HG03097 (cell line): ENCODE results near the gene CHRNA9.

ENCODE experiments used
- ATAC-seq: cut with Tn5 transposase; IDR thresholded peaks from one replicate; pipeline ENCODE4 v1.9.1; 2021; ENCODE audit not compliant: unreplicated experiment, low FRiP score

CHRNA9 gene

DNA sequence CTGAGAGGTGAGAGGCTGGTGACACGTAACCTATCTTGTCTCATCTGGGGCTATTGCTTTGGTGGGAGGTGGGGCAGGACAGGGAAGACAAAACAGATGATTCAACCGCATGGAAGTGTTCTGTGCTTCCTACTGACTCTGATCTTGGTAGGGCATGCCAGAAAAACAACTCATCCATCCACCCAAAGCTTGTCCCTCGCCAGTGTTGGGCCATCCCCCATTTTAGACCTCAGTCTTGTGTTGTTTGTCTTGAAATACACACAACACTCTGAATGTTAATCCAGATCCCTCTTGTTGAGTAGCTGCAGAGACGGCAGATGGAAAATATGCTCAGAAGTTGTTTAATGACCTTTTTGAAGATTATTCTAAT lies 377 bp downstream of the CHRNA9 start:
- ATAC-seq: no peak

DNA sequence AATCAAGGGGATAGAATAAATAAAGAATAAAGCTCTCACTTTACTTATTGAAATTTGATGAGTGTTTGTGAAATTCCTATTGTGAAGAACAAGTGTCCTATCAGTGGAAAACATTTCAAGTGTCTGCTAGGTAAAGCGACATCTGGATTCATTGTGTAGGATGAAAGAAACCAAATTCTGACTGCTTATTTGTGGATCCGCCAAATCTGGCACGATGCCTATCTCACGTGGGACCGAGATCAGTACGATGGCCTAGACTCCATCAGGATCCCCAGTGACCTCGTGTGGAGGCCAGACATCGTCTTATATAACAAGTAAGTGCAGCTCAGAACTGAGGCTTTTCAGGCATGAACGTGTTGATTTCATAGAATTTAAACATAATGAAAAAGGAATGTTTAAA lies 1.9 kb downstream of the CHRNA9 start:
- no peak for ATAC-seq

DNA sequence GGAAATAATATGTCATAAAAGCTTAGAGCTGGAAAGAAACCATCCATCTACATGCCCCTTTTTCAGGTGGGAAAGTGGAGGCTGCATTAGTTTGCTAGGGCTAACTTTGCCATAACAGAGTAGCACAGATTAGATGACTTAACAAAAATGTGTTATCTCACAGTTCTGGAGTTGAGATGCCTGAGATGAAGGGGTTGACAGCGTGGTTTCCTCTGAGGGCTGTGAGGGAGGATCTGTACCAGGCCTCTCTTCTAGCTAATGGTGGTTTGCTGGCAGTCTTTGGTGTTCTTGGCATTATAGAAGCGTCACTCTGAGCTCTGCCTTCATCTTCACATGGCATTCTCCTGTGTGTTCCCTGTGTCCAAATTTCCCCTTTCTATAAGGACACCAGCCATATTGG lies 2.4 kb downstream of the CHRNA9 start:
- no peak for ATAC-seq

DNA sequence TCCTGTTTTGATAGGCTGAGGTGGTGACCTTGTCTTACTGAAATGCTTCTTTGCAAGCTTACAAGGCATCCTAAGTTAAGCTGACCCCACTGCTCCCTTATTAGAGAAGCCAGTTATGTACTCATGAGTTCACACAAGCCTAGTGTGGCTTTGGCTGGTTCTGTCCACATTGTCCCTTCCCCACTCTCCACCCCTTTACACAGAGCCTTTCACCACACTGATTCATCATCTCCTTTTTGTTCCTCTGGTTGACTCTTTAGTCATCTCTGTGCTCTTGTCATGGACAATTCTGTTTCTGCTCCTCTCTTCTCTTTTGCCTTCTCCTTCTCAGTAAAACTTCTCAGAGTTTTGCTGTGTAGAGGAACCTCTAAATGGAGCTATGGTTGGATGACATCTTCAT lies 4.9 kb downstream of the CHRNA9 start:
- no peak for ATAC-seq

DNA sequence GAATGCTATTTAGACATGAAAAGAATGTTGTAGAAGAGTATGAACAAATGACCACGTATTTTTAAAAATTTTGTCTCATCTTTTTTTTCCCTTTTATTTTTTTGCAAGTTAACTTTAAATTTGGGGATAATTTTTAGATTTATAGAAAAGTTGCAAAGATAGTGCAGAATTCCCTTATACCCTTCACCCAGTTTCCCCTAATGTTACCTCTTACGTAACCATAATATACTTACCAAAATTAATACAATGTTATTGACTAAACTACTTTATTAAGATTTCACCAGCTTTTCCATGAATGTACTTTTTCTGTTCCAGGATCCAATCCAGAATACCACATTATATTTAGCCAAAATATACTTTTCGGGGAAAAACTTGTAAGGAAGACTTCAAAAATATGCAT lies 12.3 kb downstream of the CHRNA9 start:
- no peak for ATAC-seq

DNA sequence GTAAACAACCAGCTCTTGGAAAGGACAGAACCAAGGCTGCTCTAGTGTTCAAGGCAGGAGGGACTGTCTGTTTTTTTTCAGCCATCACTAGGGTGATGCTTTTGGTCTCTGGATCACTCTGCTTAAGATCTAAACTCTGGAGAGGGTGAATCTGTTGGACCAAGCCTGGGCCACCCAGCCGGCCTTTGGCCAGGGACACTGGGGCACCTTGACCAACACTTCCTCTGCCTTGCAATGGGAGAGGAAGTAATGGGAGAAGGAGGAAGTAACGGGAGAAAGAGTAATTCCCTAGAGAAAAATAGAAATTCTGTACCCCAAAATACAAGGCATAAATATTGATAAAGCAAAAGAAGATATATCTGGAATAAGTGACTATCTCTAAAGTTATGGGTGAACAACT lies 12.9 kb downstream of the CHRNA9 start:
- no peak for ATAC-seq

DNA sequence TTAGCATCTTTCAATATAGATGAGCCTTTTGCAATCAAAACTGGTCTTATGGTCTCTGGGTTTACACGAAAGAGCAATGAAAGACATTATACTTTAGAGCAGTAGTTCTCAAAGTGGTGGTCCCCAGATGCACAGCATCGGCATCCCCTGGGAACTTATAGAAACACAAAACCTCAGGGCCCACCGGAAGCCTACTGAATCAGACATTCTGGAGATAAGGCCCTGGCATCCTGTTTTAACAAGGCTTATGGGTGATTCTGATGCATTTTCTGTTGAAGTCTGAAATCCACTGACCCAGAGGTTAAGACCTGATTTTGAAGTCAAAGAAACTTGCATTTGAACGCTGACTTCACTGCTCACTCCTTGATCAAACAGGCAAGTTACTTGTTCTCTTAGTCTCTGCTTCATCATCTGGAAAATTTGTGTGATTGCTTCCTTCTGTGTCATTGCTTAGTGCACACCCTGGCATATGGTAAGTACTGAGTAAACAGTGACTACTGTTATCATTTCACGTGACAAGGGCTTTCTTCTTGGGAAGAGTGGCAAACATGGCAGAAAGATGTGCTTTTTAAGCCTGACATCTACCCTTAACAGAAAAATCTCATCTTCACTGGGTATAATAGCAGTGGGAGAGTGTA lies 14.5 kb downstream of the CHRNA9 start:
- ATAC-seq: no peak

DNA sequence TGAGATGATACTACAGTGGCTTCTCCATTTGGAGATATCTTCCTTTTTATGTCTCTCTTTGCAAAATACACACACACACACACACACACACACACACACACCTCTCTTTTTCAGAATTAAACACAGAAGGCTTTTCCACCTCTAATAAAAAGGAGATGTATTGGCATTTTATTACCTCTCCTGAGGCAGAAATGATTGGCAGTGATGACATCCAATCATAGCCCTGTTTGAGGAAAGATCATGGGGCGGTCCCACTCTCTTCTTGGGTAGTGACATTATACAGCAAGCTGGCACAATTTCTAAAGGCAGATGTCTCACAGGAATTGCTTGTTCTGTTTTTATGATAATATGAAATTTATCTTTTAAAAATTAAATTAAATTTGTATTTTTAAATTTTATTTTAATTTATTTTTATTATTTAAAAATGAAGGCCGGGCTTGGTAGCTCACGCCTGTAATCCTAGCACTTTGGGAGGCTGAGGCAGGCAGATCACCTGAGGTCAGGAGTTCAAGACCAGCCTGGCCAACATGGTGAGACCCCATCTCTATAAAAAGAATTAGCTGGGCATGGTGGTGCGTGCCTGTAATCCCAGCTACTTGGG lies 15.6 kb downstream of the CHRNA9 start:
- ATAC-seq: no peak

DNA sequence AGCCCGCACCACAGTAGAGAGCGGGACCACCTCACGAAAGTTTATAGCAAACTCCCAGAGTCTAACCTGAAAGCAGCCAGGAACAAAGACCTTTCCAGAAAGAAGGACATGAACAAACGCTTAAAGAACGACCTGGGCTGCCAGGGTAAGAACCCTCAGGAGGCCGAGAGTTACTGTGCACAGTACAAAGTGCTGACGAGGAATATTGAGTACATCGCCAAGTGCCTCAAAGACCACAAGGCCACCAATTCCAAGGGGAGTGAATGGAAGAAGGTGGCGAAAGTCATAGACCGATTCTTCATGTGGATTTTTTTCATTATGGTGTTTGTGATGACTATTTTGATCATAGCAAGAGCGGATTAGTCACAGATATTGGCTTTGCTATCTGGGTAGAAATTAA lies 19.0 kb downstream of the CHRNA9 start:
- ATAC-seq: no peak

DNA sequence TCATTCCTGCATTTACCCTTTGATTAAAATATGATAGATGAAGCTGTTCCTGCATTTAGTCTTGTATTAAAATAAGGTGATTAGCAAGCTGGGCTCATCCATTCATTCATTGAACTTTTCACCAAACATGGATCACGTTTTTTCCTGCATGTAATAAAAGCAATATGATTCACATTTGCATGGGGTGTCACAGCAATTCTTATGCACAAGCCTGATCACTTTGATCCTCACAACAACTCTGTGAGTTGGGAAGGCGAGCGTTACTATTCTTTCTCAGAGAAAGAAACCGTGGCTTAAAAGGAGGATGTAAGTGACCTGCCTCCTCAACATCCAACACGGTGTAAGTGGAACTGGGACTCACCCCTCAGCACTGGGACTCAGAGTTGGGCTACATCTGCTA lies 20.0 kb downstream of the CHRNA9 start:
- no peak for ATAC-seq

DNA sequence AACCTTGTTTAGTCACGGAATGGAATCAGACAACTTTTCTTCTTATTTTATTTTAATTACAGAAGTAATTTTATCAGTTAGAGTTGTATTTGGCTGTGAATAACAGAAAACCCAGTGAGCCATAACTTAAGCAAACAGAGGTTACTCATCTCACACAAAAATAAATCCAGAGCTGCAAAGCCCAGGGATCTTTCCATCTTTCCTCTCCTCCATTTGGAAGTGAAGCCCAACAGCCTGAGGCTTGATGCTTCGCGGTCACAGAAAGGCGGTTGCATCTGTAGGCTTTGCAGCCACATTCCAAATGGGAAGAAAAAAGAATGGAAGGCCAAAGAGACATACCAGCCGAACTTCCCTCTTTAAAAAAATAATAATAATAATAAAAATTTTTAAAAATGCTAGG lies 22.6 kb downstream of the CHRNA9 start:
- ATAC-seq: no peak

DNA sequence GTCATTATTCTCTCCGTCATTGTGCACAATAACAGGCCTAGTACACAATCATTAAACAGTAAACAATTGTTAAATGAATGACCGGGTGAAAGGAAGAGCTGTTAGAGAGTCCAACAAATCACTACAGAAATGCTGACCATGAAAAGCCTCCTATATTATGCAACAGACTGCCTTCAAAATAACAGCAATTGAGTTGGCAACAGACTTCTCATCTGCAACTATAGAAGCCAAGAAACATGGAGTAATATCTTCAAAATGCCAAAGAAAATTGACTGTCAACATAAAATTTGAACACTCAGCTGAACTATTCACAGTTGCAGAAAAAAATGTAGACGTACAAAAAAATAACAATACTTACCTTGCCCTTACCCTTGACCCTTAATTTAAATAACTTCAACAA lies 26.2 kb downstream of the CHRNA9 start:
- ATAC-seq: no peak

DNA sequence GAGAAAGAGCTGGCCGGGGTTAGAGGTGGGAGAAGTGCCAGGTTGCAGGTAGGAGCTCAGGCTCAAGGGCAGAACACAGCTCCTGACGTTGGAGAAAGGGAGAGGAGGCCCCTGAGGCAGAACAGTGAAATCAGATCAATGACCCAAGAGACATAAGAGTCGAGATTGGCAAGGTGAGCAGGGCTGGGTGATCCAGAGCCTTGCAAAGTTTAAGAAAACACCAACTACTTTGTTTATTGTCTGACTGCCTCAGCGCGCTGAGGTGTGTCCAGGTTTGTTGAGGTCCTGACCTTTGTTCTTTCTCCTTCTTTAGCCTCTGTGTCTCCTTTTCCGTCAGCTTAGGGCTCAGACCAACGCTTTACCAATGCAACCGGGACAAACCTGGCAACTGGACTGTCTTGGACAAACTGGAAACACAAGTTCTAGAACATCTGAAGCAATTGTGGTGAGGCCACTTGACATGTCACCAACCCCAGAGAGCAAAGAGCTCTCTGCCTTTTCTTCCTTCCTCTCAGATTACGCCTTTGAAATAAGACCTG lies 28.3 kb downstream of the CHRNA9 start:
- ATAC-seq: no peak

DNA sequence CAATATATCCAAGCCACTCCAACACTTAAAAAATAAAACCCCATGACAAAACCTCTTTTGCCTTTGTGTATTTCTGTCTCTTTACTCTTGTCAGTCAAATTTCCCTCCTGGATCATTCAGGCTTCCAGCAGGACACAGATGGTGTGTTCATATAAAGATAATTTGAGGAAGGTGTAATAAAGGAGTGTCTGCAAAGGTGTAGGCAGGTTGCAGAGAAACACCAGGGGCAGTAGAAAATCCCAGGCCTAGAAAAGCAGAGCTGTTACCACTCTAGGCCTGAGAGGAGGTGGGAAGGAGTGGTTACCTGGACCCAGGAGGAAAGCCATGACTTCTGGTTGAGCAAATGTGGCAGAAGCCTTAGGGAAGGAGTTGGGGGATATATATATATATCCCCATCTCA lies 28.8 kb downstream of the CHRNA9 start:
- ATAC-seq: no peak

DNA sequence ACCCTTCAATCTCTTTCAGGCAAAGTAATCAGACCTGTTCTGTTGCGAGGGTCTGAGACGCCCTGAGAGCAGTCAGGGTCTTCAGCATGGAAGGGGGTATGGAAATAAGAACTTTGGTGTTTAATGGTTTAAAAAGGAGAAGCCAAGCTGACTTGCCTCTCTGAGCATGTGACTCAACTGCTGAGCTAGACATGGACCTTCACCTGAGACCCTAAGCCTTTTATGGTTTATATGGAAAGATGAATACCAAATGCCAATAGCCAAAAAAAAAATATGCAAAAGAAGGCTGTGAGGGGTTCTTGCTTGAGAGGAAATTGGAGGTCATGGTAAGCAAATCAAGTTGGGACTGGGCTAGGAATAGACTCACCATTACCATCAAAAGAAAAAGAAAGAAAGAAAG lies 30.6 kb downstream of the CHRNA9 start:
- no peak for ATAC-seq

DNA sequence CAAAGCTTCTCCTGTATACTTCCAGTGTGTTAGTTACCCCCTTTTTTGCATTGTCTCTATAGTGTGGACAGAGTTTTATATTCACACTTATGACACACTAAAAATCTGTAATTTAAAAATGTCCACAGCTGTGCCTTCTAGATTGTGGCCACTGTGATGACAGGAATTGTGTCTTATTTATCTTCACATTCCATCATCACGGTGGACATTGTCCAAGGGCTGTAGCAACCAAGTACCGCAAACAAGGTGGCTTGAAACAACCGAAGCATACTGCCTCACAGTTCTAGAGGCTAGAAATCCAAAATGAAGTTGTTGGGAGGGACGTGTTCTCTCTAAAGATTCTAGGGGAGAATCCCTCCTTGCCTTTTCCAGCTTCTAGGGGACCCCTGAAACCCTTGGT lies 32.3 kb downstream of the CHRNA9 start:
- ATAC-seq: no peak

DNA sequence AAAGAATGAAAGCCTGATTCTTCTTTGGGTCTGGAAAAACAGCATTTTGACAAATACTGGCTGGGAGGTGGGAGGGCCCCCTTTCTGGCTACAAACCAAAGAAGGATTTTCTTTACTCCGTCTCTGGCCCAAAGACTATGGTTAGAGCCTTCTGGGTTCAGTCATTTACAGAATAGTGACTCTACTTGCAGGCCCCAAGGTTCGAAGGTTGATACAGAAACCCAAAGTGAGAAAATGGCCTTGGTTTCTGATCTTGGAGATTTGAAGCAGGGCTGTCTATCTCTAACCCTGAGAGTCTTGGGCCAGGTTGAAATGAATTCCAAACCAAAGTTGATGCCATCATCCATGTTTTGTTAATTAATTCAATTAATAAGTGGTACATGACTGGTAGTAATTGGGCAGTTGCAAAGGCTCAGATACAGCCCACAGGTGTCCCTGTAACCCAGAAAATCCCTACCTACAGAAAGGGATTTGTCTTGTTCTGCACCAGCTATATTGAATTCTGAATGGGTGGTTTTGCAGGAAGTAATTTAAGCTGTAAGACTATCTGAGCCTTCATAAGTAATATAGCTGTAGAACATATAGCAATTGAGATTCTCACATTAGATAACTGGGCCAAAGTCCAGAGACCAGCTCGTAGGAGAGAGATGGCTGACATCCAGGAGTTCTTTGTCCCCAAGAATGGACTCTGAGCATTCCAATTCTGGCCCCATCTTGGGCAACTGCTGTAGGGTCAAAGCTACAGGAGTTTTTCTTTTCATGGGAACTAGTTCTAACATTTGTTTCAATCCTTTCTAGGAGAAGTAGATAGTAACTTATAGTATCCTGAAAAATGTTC lies 34.5 kb downstream of the CHRNA9 start:
- no peak for ATAC-seq

DNA sequence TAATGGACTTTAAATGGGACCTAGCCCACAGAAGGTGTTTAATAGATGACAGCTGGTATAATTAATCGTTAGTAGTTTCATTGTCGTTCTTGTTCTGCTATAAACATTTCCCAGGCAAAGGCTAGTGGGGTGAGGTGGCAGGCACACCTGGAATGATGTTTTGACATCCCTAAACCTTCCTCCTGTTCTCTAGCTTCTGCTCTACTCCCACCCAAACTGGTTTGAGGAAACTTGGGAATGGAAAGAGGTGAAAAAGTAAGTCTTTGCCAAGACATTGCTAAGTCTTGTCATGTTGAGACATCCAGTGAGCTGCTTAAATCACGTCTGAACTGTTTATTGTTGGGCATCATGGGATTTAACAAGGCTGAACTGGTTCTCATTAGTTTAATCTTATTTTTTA lies 37.5 kb downstream of the CHRNA9 start:
- no peak for ATAC-seq

DNA sequence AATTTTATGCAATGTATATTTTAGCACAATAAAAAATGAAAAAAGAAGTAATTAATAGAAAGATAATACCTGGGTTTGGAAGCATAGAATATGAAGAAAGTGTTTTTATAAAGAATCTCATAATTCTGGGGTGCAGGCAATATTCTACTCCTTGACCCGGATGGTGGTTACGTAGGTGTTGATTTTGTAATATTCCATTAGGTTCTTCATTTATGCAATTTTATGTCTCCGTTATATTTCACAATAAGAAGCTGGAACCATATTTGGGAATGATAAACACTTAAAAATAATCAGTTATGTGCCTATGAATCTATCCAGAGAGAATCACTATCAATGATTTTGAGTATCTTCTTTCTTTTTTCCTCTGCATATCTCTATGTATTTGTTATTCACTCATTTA lies 38.5 kb downstream of the CHRNA9 start:
- ATAC-seq: no peak

DNA sequence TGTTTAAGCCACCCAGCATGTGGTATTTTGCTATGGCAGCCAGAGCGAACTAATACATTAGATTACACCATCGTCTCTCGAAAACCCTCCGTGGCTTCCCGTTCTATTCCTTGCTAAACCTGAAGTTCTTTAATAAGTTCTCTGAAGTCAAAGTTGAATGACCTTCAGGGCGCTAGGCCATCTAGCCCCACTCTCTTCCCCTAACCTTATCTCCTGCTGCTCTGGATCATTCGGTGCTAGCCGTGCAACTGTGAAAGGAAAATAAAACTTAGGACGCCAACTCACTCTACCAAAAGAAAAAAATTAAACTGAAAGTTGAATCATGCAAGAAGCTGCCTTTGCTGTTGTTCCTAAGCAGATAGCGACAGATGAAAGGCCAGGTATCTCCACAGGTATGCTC lies 40.0 kb downstream of the CHRNA9 start:
- ATAC-seq: no peak

DNA sequence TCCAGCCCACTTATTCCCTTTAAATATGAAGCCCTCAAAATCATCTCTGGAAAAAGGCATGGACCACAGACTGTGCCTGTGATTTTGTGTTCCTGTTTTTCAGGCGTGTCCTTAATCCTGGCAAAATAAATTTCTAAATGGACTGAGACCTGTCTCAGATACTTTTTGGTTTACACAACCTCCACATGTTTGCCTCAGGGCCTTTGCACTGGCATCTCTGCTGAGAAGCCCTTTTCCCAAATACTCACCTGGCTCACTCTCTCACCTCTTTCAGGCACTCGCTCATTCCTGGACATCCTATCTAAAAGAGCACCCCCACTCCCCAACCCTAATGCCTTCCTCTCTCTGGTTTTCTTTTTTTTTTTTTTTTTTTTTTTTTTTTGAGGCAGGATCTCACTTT lies 40.5 kb downstream of the CHRNA9 start:
- ATAC-seq: no peak
